GM23338 (cell line): ENCODE measurements around the gene GAD1. TPM values are rescaled to one million over a fixed set of nuclear protein-coding genes. Genes with fewer than 3 reads are reported as not detected.

Experiments used
- ATAC-seq: fragments of 200-7000 bp; cut with Tn5 transposase; 3 replicates; pipeline ENCODE4 v1.9.1; 2020
- DNase-seq: peaks from one replicate; pipeline ENCODE4 v3.0.0-alpha.2; 2015; ENCODE audit warnings: low spot score
- H2AFZ ChIP-seq: fragments of 200-600 bp; sonication (generic); 2 replicates; pipeline ENCODE4 v1.8.0; 2016; ENCODE audit warnings: antibody characterized with exemption, mild to moderate bottlenecking, moderate library complexity
- H3F3A ChIP-seq: fragments of 200-600 bp; sonication (generic); replicated peaks from 2 replicates; pipeline ENCODE4 v1.8.0; 2017; ENCODE audit warnings: antibody characterized with exemption, mixed run types, low read depth
- H3K27ac ChIP-seq: fragments of 200-600 bp; sonication (generic); 2 replicates; pipeline ENCODE4 v1.6.1; 2016; ENCODE audit warnings: low read depth
- H3K27me3 ChIP-seq: fragments of 200-600 bp; sonication (generic); 2 replicates; pipeline ENCODE4 v1.8.0; 2016; ENCODE audit warnings: mild to moderate bottlenecking, mixed run types, moderate library complexity; ENCODE audit not compliant: insufficient read depth
- H3K36me3 ChIP-seq: fragments of 200-600 bp; sonication (generic); 2 replicates; pipeline ENCODE4 v1.8.0; 2016; ENCODE audit warnings: mild to moderate bottlenecking; ENCODE audit not compliant: insufficient read depth
- H3K4me1 ChIP-seq: fragments of 200-600 bp; sonication (generic); 2 replicates; pipeline ENCODE4 v1.8.0; 2016; ENCODE audit warnings: mild to moderate bottlenecking, moderate library complexity; ENCODE audit not compliant: insufficient read depth
- H3K4me2 ChIP-seq: fragments of 200-600 bp; sonication (generic); 2 replicates; pipeline ENCODE4 v1.7.1; 2017; ENCODE audit warnings: mixed run types
- H3K4me3 ChIP-seq: fragments of 200-600 bp; sonication (generic); 2 replicates; pipeline ENCODE4 v1.6.1; 2016; ENCODE audit warnings: mixed run types
- H3K79me2 ChIP-seq: fragments of 200-600 bp; sonication (generic); replicated peaks from 2 replicates; pipeline ENCODE4 v1.8.0; 2017; ENCODE audit warnings: mild to moderate bottlenecking; ENCODE audit not compliant: insufficient read depth
- H3K9me2 ChIP-seq: fragments of 200-600 bp; sonication (generic); 2 replicates; pipeline ENCODE4 v1.8.0; 2017; ENCODE audit not compliant: insufficient read depth
- H4K20me1 ChIP-seq: fragments of 200-600 bp; sonication (generic); replicated peaks from 2 replicates; pipeline ENCODE4 v1.8.0; 2017; ENCODE audit warnings: mild to moderate bottlenecking; ENCODE audit not compliant: insufficient read depth
- H3K27ac Mint-ChIP-seq: 2 replicates; pipeline ENCODE4 v1.8.0; 2020; ENCODE audit warnings: inconsistent platforms, mild to moderate bottlenecking, moderate library complexity, mixed read lengths
- H3K27me3 Mint-ChIP-seq: 3 replicates; pipeline ENCODE4 v1.8.0; 2022; ENCODE audit warnings: low read depth, mild to moderate bottlenecking, moderate library complexity, mixed read lengths, inconsistent platforms; ENCODE audit not compliant: insufficient read depth, poor library complexity
- H3K36me3 Mint-ChIP-seq: 3 replicates; pipeline ENCODE4 v1.8.0; 2021; ENCODE audit warnings: low read depth, mild to moderate bottlenecking, inconsistent platforms, moderate library complexity, mixed read lengths
- H3K4me1 Mint-ChIP-seq: 3 replicates; pipeline ENCODE4 v1.8.0; 2020; ENCODE audit warnings: mild to moderate bottlenecking, inconsistent platforms, mixed read lengths
- H3K4me3 Mint-ChIP-seq: 3 replicates; pipeline ENCODE4 v1.8.0; 2021; ENCODE audit warnings: moderate library complexity, mild to moderate bottlenecking, inconsistent platforms, mixed read lengths
- H3K9me3 Mint-ChIP-seq: 3 replicates; pipeline ENCODE4 v1.8.0; 2020; ENCODE audit warnings: moderate library complexity, mild to moderate bottlenecking, inconsistent platforms, mixed read lengths
- NANOG ChIP-seq: IDR thresholded peaks from 2 replicates; pipeline ENCODE4 v1.6.1; 2016; ENCODE audit warnings: antibody characterized with exemption, borderline replicate concordance
- polyA plus RNA-seq: library from polyadenylated mRNA; unstranded; fragments of >200 nt; fragmentation: Nextera tagmentation; extraction: Ambion mirVana; gene quantifications from 2 replicates; pipeline ENCODE4 v1.2.1, GENCODE V29; 2016
- total RNA-seq: library from RNA; depleted of rRNA; stranded (reverse); fragments of >200 nt; shearing (Covaris generic); gene quantifications from 2 replicates; pipeline ENCODE4 v1.2.3, GENCODE V29; 2014
- TF ChIP-seq, protein P1 (sequence below): fragments of 250-450 bp; sonication (Bioruptor Pico); IDR thresholded peaks from 2 replicates; pipeline ENCODE4 v1.5.0; 2020; ENCODE audit warnings: mild to moderate bottlenecking, moderate library complexity
- TF ChIP-seq, protein P2 (sequence below), 2 experiments: fragments of 200-600 bp in 1 of 2; sonication (generic) in 1 of 2; conservative IDR thresholded peaks; 2 replicates each; pipeline versions ENCODE4 v1.5.1 to v1.6.1; 2016 to 2017; ENCODE audit warnings: antibody characterized with exemption in 2 of 2, low read depth in 2 of 2, mild to moderate bottlenecking in 2 of 2, moderate library complexity in 1 of 2
- TF ChIP-seq, protein P3 (sequence below): IDR thresholded peaks from 2 replicates; pipeline ENCODE4 v1.6.1; 2016; ENCODE audit warnings: antibody characterized with exemption

The GAD1 gene
- total and polyA plus RNA-seq, 2 experiments from 2014 or later: 0.17 to 0.34 TPM

DNA sequence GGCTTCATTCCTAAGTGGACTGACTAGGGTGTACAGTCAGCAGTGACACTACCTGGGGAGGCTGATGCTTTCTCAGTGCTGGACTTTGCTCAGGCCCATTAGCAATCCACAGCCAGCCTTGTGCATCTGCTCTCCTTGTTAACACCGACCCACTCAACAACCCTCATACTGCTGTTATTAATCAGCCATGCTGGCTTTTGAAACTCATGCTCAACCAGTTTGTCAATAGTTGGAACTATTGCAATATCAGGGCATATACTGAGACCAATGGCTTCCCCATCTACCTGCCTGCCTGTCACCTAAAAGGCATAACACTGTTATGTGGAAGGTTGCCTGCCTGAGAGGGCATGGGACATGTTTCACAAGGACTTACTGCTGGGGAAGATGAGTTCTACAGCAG lies 39.4 kb downstream of the GAD1 start (continued):
- TF ChIP-seq, protein P1, sequence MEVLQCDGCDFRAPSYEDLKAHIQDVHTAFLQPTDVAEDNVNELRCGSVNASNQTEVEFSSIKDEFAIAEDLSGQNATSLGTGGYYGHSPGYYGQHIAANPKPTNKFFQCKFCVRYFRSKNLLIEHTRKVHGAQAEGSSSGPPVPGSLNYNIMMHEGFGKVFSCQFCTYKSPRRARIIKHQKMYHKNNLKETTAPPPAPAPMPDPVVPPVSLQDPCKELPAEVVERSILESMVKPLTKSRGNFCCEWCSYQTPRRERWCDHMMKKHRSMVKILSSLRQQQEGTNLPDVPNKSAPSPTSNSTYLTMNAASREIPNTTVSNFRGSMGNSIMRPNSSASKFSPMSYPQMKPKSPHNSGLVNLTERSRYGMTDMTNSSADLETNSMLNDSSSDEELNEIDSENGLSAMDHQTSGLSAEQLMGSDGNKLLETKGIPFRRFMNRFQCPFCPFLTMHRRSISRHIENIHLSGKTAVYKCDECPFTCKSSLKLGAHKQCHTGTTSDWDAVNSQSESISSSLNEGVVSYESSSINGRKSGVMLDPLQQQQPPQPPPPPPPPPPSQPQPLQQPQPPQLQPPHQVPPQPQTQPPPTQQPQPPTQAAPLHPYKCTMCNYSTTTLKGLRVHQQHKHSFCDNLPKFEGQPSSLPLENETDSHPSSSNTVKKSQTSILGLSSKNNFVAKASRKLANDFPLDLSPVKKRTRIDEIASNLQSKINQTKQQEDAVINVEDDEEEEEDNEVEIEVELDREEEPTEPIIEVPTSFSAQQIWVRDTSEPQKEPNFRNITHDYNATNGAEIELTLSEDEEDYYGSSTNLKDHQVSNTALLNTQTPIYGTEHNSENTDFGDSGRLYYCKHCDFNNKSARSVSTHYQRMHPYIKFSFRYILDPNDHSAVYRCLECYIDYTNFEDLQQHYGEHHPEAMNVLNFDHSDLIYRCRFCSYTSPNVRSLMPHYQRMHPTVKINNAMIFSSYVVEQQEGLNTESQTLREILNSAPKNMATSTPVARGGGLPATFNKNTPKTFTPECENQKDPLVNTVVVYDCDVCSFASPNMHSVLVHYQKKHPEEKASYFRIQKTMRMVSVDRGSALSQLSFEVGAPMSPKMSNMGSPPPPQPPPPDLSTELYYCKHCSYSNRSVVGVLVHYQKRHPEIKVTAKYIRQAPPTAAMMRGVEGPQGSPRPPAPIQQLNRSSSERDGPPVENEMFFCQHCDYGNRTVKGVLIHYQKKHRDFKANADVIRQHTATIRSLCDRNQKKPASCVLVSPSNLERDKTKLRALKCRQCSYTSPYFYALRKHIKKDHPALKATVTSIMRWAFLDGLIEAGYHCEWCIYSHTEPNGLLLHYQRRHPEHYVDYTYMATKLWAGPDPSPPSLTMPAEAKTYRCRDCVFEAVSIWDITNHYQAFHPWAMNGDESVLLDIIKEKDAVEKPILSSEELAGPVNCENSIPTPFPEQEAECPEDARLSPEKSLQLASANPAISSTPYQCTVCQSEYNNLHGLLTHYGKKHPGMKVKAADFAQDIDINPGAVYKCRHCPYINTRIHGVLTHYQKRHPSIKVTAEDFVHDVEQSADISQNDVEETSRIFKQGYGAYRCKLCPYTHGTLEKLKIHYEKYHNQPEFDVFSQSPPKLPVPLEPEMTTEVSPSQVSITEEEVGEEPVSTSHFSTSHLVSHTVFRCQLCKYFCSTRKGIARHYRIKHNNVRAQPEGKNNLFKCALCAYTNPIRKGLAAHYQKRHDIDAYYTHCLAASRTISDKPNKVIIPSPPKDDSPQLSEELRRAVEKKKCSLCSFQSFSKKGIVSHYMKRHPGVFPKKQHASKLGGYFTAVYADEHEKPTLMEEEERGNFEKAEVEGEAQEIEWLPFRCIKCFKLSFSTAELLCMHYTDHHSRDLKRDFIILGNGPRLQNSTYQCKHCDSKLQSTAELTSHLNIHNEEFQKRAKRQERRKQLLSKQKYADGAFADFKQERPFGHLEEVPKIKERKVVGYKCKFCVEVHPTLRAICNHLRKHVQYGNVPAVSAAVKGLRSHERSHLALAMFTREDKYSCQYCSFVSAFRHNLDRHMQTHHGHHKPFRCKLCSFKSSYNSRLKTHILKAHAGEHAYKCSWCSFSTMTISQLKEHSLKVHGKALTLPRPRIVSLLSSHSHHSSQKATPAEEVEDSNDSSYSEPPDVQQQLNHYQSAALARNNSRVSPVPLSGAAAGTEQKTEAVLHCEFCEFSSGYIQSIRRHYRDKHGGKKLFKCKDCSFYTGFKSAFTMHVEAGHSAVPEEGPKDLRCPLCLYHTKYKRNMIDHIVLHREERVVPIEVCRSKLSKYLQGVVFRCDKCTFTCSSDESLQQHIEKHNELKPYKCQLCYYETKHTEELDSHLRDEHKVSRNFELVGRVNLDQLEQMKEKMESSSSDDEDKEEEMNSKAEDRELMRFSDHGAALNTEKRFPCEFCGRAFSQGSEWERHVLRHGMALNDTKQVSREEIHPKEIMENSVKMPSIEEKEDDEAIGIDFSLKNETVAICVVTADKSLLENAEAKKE (CRISPR knock-in tag): no peak
- TF ChIP-seq, protein P2, sequence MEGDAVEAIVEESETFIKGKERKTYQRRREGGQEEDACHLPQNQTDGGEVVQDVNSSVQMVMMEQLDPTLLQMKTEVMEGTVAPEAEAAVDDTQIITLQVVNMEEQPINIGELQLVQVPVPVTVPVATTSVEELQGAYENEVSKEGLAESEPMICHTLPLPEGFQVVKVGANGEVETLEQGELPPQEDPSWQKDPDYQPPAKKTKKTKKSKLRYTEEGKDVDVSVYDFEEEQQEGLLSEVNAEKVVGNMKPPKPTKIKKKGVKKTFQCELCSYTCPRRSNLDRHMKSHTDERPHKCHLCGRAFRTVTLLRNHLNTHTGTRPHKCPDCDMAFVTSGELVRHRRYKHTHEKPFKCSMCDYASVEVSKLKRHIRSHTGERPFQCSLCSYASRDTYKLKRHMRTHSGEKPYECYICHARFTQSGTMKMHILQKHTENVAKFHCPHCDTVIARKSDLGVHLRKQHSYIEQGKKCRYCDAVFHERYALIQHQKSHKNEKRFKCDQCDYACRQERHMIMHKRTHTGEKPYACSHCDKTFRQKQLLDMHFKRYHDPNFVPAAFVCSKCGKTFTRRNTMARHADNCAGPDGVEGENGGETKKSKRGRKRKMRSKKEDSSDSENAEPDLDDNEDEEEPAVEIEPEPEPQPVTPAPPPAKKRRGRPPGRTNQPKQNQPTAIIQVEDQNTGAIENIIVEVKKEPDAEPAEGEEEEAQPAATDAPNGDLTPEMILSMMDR (conservative IDR thresholded peaks at IDR 0.05; ENCODE audit: low read depth in 2 of 2): no peak
- TF ChIP-seq, protein P3, sequence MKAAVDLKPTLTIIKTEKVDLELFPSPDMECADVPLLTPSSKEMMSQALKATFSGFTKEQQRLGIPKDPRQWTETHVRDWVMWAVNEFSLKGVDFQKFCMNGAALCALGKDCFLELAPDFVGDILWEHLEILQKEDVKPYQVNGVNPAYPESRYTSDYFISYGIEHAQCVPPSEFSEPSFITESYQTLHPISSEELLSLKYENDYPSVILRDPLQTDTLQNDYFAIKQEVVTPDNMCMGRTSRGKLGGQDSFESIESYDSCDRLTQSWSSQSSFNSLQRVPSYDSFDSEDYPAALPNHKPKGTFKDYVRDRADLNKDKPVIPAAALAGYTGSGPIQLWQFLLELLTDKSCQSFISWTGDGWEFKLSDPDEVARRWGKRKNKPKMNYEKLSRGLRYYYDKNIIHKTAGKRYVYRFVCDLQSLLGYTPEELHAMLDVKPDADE: no peak

DNA sequence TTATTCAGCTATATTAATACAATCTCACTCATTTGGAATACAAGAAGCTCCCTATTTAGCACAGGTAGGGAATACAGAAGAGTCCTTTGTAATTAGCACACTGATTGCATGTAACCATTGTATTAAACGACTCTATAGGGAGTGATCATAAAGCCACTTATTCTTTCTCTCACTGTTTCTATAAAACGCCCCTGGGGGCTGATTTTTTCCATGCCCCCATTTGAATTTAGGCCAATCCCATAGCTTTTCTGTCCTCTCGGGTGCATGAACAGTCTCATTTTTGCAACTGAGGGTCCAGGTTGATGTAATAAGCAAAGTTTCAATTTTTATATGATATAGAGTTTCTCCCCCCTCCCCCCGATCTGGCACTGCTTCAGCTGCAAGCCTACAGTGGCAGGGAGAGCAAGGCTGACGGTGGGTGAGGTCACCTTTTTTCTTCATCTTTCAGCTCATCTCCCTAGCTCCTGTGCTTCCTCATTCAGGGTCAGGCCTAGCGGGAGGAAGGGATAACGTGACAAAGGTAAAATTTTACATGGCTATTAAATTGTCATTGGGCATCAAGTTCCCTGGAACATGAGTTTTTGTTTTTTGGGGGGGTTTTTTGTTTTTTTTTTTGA lies 45.7 kb downstream of the GAD1 start:
- no peak for ATAC-seq
- Histone ChIP-seq H2AFZ (peak overlapping the region; percentile 67; the same call in 1 of the 2 replicates), H3K4me1 (no peaks in the 10 kb centered on the region), H3K27me3 (no peaks in the 10 kb centered on the region), H3K9me2 (no peaks in the 10 kb centered on the region), H3K27ac (no peak overlapping the region), H3K79me2 (no peaks in the 10 kb centered on the region), H4K20me1 (no peaks in the 10 kb centered on the region), H3K36me3 (no peaks in the 10 kb centered on the region), H3K4me2 (no peak overlapping the region), H3K4me3 (no peak overlapping the region), H3F3A (no peaks in the 10 kb centered on the region)
- DNase-seq: no peak
- H3K9me3 Mint-ChIP-seq: no peaks in the 10 kb centered on the region
- peaks cover 5% of the 10 kb centered on the region for H3K27me3 Mint-ChIP-seq
- H3K4me3 Mint-ChIP-seq: no peak overlapping the region
- H3K27ac Mint-ChIP-seq: no peak overlapping the region
- no peaks in the 10 kb centered on the region for H3K36me3 Mint-ChIP-seq
- H3K4me1 Mint-ChIP-seq: no peaks in the 10 kb centered on the region
- TF ChIP-seq, protein P3: no peak
- no peak for TF ChIP-seq NANOG
